Loucy (cell line): Measurements from ENCODE around the gene CRACR2A.
A peak's percentile ranks its signal among the peaks of the same experiment; 100 is the strongest.

Experiments used
- H2AFZ ChIP-seq: fragments of 200-600 bp; sonication (generic); 2 replicates; pipeline ENCODE4 v1.6.0; 2016; ENCODE audit warnings: antibody characterized with exemption, mild to moderate bottlenecking, low read length, moderate library complexity
- H3F3A ChIP-seq: fragments of 200-600 bp; 2 replicates; pipeline ENCODE4 v1.6.0; 2016; ENCODE audit warnings: antibody characterized with exemption, low read depth, mild to moderate bottlenecking
- H3K27me3 ChIP-seq: fragments of 200-600 bp; sonication (generic); 2 replicates; pipeline ENCODE4 v1.6.1; 2014; ENCODE audit warnings: low read length, mild to moderate bottlenecking; ENCODE audit not compliant: insufficient read depth, poor library complexity, severe bottlenecking
- H3K36me3 ChIP-seq: fragments of 200-600 bp; sonication (generic); 2 replicates; pipeline ENCODE4 v1.6.1; 2016; ENCODE audit warnings: low read length; ENCODE audit not compliant: insufficient read depth
- H3K4me1 ChIP-seq: fragments of 200-600 bp; sonication (generic); 2 replicates; pipeline ENCODE4 v1.5.1; 2014; ENCODE audit warnings: low read length, mild to moderate bottlenecking; ENCODE audit not compliant: insufficient read depth, poor library complexity, severe bottlenecking
- H3K4me2 ChIP-seq: fragments of 200-600 bp; sonication (generic); 2 replicates; pipeline ENCODE4 v1.6.0; 2014; ENCODE audit warnings: antibody characterized with exemption, low read length, low read depth, mild to moderate bottlenecking; ENCODE audit not compliant: poor library complexity, severe bottlenecking
- H3K4me3 ChIP-seq: fragments of 200-600 bp; sonication (generic); 2 replicates; pipeline ENCODE4 v1.5.1; 2014; ENCODE audit warnings: low read length, mild to moderate bottlenecking, mixed read lengths; ENCODE audit not compliant: poor library complexity, severe bottlenecking
- H3K79me2 ChIP-seq: fragments of 200-600 bp; sonication (generic); 2 replicates; pipeline ENCODE4 v1.6.1; 2014; ENCODE audit warnings: low read length; ENCODE audit not compliant: insufficient read depth
- H3K9ac ChIP-seq: fragments of 200-600 bp; sonication (generic); 2 replicates; pipeline ENCODE4 v1.6.0; 2014; ENCODE audit warnings: mild to moderate bottlenecking, low read depth, low read length, moderate library complexity; ENCODE audit not compliant: poor library complexity, severe bottlenecking
- H3K9me2 ChIP-seq: fragments of 200-600 bp; sonication (generic); replicated peaks from 2 replicates; pipeline ENCODE4 v1.6.1; 2016; ENCODE audit warnings: low read depth, low read length, mixed read lengths
- H3K9me3 ChIP-seq: fragments of 200-600 bp; sonication (generic); 2 replicates; pipeline ENCODE4 v1.6.1; 2014; ENCODE audit warnings: mild to moderate bottlenecking, antibody characterized with exemption, low read length, low read depth; ENCODE audit not compliant: insufficient read depth
- H4K20me1 ChIP-seq: fragments of 200-600 bp; sonication (generic); 2 replicates; pipeline ENCODE4 v1.6.0; 2014; ENCODE audit warnings: antibody characterized with exemption, low read length, mild to moderate bottlenecking; ENCODE audit not compliant: insufficient read depth, poor library complexity, severe bottlenecking
- CTCF ChIP-seq: fragments of 200-600 bp; sonication (generic); conservative IDR thresholded peaks from 2 replicates; pipeline ENCODE4 v1.5.1; 2014; ENCODE audit warnings: mild to moderate bottlenecking, antibody characterized with exemption, low read length
- EZH2phosphoT487 ChIP-seq: fragments of 200-600 bp; IDR thresholded peaks from 2 replicates; pipeline ENCODE4 v1.6.1; 2018; ENCODE audit warnings: antibody characterized with exemption, mild to moderate bottlenecking, moderate library complexity, borderline replicate concordance

The CRACR2A gene

DNA sequence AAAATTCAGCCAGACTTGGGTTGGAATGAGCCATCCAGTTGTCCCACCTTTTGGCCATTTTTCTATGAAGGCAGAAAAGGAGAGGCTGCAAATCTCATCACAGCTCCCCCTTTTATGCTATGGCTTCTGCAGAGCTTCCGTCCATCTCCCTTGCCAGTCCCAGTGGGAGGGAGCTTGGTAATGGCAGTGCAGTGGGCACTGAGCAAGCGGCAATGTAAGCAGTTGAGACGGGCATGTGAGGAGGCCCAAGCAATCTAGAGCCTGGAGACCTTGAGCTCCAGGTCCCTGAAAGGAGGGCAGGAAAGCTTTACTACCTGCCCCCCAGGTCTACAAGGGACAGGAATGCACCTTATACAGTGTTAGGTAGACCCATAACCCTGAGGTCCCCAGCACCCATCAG lies 73.1 kb downstream of the CRACR2A start:
- Histone ChIP-seq H3K27me3 (no peaks in the 10 kb centered on the region), H3K79me2 (no peaks in the 10 kb centered on the region), H3K9ac (no peak overlapping the region), H3K9me3 (no peaks in the 10 kb centered on the region), H2AFZ (no peak overlapping the region), H3F3A (no peaks in the 10 kb centered on the region), H3K36me3 (peaks cover 46% of the 10 kb centered on the region; the same call in 1 of the 2 replicates), H3K4me1 (no peaks in the 10 kb centered on the region), H4K20me1 (no peaks in the 10 kb centered on the region), H3K4me3 (no peak overlapping the region), H3K4me2 (no peak overlapping the region), H3K9me2 (no peaks in the 10 kb centered on the region)
- TF ChIP-seq CTCF = no peak

DNA sequence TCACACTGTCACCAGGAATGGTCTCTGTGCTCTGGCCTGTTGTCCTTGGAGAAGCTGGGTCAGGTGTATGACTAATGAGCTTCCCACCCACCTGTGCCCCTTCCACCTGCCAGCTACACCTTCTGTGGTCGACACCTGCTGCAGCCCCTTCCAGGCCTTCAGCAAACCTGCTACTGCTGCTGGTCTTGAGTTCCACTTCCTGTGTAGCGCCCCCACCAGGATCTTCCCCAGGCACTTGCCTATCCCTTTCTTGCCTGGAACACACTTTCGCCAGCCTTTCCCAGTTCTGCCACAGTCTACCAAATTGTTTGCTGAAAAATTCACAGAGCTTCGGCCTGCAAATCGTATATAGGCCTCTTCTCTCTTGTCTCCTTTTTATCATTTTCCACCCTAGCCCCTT lies 75.3 kb downstream of the CRACR2A start:
- Histone ChIP-seq H3K36me3 (peaks cover 60% of the 10 kb centered on the region; the same call in 1 of the 2 replicates), H3K27me3 (no peaks in the 10 kb centered on the region), H2AFZ (no peak overlapping the region), H3F3A (no peaks in the 10 kb centered on the region), H3K4me2 (no peak overlapping the region), H3K4me1 (no peaks in the 10 kb centered on the region), H3K9me2 (no peaks in the 10 kb centered on the region), H3K9me3 (no peaks in the 10 kb centered on the region), H4K20me1 (no peaks in the 10 kb centered on the region), H3K4me3 (no peak overlapping the region), H3K9ac (no peak overlapping the region), H3K79me2 (no peaks in the 10 kb centered on the region)
- no peak for TF ChIP-seq EZH2phosphoT487
- TF ChIP-seq CTCF = peak; percentile 34; the same call in 1 of the 2 replicates

GRCh38 chr12:3673981-3674708 lies 78.8 kb downstream of the CRACR2A start:
- H3K4me2 ChIP-seq = no peak overlapping the region
- no peaks in the 10 kb centered on the region for H3K79me2 ChIP-seq

More at GRCh38 chr12:3673981-3674708, 78.8 kb downstream of the CRACR2A start:
- H3K27me3 ChIP-seq = no peaks in the 10 kb centered on the region
- H2AFZ ChIP-seq = no peak overlapping the region
- TF ChIP-seq CTCF = no peak
- no peak for TF ChIP-seq EZH2phosphoT487
- no peaks in the 10 kb centered on the region for H3K9me3 ChIP-seq
- no peak overlapping the region for H3K4me3 ChIP-seq
- H4K20me1 ChIP-seq = no peaks in the 10 kb centered on the region
- H3K9me2 ChIP-seq = no peaks in the 10 kb centered on the region
- H3F3A ChIP-seq = no peaks in the 10 kb centered on the region
- H3K36me3 ChIP-seq = peaks cover 72% of the 10 kb centered on the region; the same call in 1 of the 2 replicates
- no peak overlapping the region for H3K9ac ChIP-seq
- peaks cover 5% of the 10 kb centered on the region for H3K4me1 ChIP-seq
